GM12801 (cell line): ENCODE data around the gene GPR87.

Source experiments
- CTCF ChIP-seq: IDR thresholded peaks from one replicate; pipeline ENCODE4 v1.5.1; 2011; ENCODE audit warnings: control low read depth; ENCODE audit not compliant: insufficient read length; ENCODE audit errors: extremely low read depth

Gene GPR87

GRCh38 chr3:151283907-151284461 is 32.6 kb downstream of the GPR87 start:
- no peak for TF ChIP-seq CTCF

DNA sequence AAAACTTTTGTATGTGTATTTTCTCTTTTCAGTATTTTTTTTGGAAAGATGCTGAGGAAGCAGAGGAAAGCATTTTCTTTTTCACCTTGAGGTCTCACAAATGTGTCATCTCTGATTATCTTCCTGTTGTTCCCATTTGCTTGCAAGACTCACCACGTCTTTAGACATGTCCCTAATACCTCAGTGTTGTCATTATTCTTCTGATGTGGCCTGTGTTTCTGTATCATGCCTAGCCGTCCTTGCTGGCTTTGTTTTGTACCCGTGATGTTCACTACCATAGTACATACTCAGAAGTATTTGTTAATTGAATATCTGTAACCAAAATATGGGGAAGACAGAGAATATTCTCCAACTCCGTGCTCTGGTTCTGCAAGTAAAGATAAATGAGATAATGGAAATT is 33.2 kb downstream of the GPR87 start:
- no peak for TF ChIP-seq CTCF

GRCh38 chr3:151282921-151283320 is 33.7 kb downstream of the GPR87 start:
- TF ChIP-seq CTCF: no peak

DNA sequence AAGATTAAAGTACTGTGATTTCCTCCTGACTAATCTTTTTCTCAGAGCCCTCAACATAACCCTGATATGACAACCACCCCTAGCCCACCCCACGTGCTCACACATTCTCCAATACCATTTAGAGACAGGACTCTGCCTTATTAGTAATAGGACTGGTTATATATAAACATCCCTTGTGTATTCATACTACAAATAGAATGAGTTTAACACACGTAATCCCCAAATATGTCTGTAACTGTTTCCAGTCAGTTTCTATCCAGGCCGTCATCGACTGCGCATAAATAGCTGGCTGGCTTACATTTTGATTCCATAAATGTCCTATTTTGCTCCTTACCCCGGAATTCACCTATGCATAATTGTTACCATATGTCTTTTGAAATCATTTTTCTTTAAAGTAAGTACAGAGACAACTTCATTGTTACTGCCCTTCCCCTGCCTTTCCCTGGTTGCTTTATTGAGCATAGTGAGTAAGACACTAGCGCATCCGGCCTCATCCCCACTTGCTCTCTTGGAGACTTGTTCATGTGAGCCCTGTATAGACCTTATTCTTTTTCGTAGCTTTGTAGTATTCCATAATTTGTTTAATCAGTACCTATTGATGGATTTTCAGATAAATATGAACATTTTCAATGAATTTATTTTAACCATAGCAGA is 34.8 kb downstream of the GPR87 start:
- no peak for TF ChIP-seq CTCF

GRCh38 chr3:151278230-151278629 is 38.4 kb downstream of the GPR87 start, which contains the start of gene P2RY14:
P2RY14 (minus strand) TSS chr3:151278542; CDS start chr3:151214316, 64,226 bp downstream.
- TF ChIP-seq CTCF: no peak

DNA sequence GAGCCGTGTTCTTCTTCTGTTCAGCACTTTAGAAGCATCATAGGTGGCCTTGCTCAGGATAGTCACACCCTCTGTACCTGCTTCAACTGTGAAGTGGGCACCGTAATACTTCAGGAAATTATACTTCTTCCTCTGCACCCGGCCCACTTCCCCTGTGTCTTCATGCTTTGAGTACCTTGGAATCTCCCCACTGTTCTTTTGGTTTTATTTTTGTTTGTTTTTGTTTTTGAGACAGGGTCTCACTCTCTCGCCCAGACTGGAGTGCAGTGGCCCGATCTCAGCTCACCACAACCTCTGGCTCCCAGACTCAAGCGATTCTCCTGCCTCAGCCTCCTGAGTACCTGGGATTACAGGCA is 40.0 kb downstream of the GPR87 start:
- no peak for TF ChIP-seq CTCF

- TF ChIP-seq CTCF: no peak
Observed at GRCh38 chr3:151276038-151276686, 40.5 kb downstream of the GPR87 start.
